IMR-90 (cell line): ENCODE data around the gene OTOG. TPM values are rescaled to one million over a fixed set of nuclear protein-coding genes. Genes with fewer than 3 reads are reported as not detected.

Experiments used
- ATAC-seq: fragments of 200-7000 bp; cut with Tn5 transposase; 2 replicates; pipeline ENCODE4 v1.9.1; 2020; ENCODE audit warnings: low read depth, mild to moderate bottlenecking, moderate library complexity
- BruUV-seq: library from RNA; stranded (reverse); fragments of 400-500 nt; replicated peaks from 2 replicates; lab custom pipeline; 2021; lab: Mats Ljungman, UMichigan
- CTCF ChIA-PET: fragments of 300-600 bp; formaldehyde crosslinking; extraction: SDS; loops from one replicate; lab custom pipeline; 2021; ENCODE audit warnings: antibody characterized with exemption; lab: Yijun Ruan, JAX
- POLR2A ChIA-PET: fragments of 300-600 bp; sonication (Branson Sonifier 250); formaldehyde crosslinking; loops from one replicate; lab custom pipeline; 2022; ENCODE audit warnings: antibody characterized with exemption; ENCODE audit not compliant: unreplicated experiment; lab: Charles Lee
- DNase-seq: peaks from one replicate; pipeline ENCODE4 v3.0.0; 2013
- H2AFZ ChIP-seq: replicated peaks from 2 replicates; pipeline ENCODE3; 2013; ENCODE audit warnings: low read length, mild to moderate bottlenecking; ENCODE audit not compliant: poor library complexity
- H2AK5ac ChIP-seq: 2 replicates; pipeline ENCODE4 v1.6.1; 2013; ENCODE audit warnings: low read depth, low read length, inconsistent platforms
- H2AK9ac ChIP-seq: replicated peaks from 2 replicates; pipeline ENCODE3; 2013; ENCODE audit warnings: mild to moderate bottlenecking, low read depth, low read length, moderate library complexity; ENCODE audit not compliant: poor library complexity
- H2BK120ac ChIP-seq: 2 replicates; pipeline ENCODE4 v1.6.1; 2013; ENCODE audit warnings: low read depth, low read length, inconsistent platforms
- H2BK15ac ChIP-seq: 3 replicates; pipeline ENCODE4 v1.6.1; 2013; ENCODE audit warnings: low read depth, low read length, inconsistent platforms
- H2BK20ac ChIP-seq: 2 replicates; pipeline ENCODE4 v1.6.1; 2013; ENCODE audit warnings: low read depth, mild to moderate bottlenecking, inconsistent platforms, low read length, moderate library complexity
- H2BK5ac ChIP-seq: 2 replicates; pipeline ENCODE4 v1.6.1; 2013; ENCODE audit warnings: mild to moderate bottlenecking, low read depth, low read length, inconsistent platforms; ENCODE audit not compliant: poor library complexity, severe bottlenecking
- H3K14ac ChIP-seq: replicated peaks from 2 replicates; pipeline ENCODE4 v1.6.1; 2013; ENCODE audit warnings: low read depth, low read length, inconsistent platforms
- H3K18ac ChIP-seq: 2 replicates; pipeline ENCODE4 v1.6.1; 2013; ENCODE audit warnings: low read depth, low read length, control low read depth
- H3K23ac ChIP-seq: 2 replicates; pipeline ENCODE4 v1.6.1; 2013; ENCODE audit warnings: low read depth, low read length, inconsistent platforms
- H3K27ac ChIP-seq: 2 replicates; pipeline ENCODE4 v1.5.1; 2013; ENCODE audit warnings: mild to moderate bottlenecking, control low read depth, low read length; ENCODE audit not compliant: insufficient read depth
- H3K27me3 ChIP-seq: 2 replicates; pipeline ENCODE4 v1.6.1; 2013; ENCODE audit warnings: low read length; ENCODE audit not compliant: control insufficient read depth, insufficient read depth
- H3K36me3 ChIP-seq: 2 replicates; pipeline ENCODE4 v1.6.1; 2013; ENCODE audit warnings: low read length, mixed read lengths; ENCODE audit not compliant: control insufficient read depth, insufficient read depth
- H3K4ac ChIP-seq: 2 replicates; pipeline ENCODE4 v1.6.1; 2013; ENCODE audit warnings: low read depth, low read length, inconsistent platforms
- H3K4me1 ChIP-seq: 2 replicates; pipeline ENCODE4 v1.6.1; 2013; ENCODE audit warnings: low read length, mixed read lengths; ENCODE audit not compliant: control insufficient read depth, insufficient read depth
- H3K4me2 ChIP-seq: 2 replicates; pipeline ENCODE4 v1.6.1; 2013; ENCODE audit warnings: low read depth, mild to moderate bottlenecking, control low read depth, low read length, moderate library complexity
- H3K4me3 ChIP-seq: 2 replicates; pipeline ENCODE4 v1.5.1; 2013; ENCODE audit warnings: low read depth, mild to moderate bottlenecking, control low read depth, low read length, moderate library complexity; ENCODE audit not compliant: insufficient read depth
- H3K56ac ChIP-seq: 2 replicates; pipeline ENCODE4 v1.6.1; 2013; ENCODE audit warnings: low read length, inconsistent platforms; ENCODE audit not compliant: insufficient read depth; ENCODE audit errors: extremely low read depth
- H3K79me1 ChIP-seq, 2 experiments: 2 replicates each; pipeline ENCODE4 v1.6.1; 2013; ENCODE audit warnings: low read length in 2 of 2, inconsistent platforms in 1 of 2, low read depth in 1 of 2
- H3K9ac ChIP-seq: 2 replicates; pipeline ENCODE4 v1.6.1; 2013; ENCODE audit warnings: low read depth, low read length, control low read depth
- H3K9me1 ChIP-seq: 2 replicates; pipeline ENCODE4 v1.6.1; 2013; ENCODE audit warnings: low read length, inconsistent platforms; ENCODE audit not compliant: insufficient read depth
- H3K9me3 ChIP-seq: 2 replicates; pipeline ENCODE4 v1.6.1; 2013; ENCODE audit warnings: low read length; ENCODE audit not compliant: control insufficient read depth, insufficient read depth
- H4K20me1 ChIP-seq: 2 replicates; pipeline ENCODE4 v1.6.1; 2013; ENCODE audit warnings: low read length, inconsistent platforms; ENCODE audit not compliant: insufficient read depth
- H4K5ac ChIP-seq: 2 replicates; pipeline ENCODE4 v1.6.1; 2013; ENCODE audit warnings: mild to moderate bottlenecking, low read depth, low read length, control low read depth
- H4K8ac ChIP-seq, 2 experiments: 2 replicates each; pipeline ENCODE4 v1.6.1; 2013; ENCODE audit warnings: low read depth in 2 of 2, low read length in 2 of 2, control low read depth in 1 of 2, inconsistent platforms in 1 of 2
- H4K91ac ChIP-seq: 2 replicates; pipeline ENCODE4 v1.6.1; 2013; ENCODE audit warnings: low read depth, low read length, inconsistent platforms; ENCODE audit not compliant: insufficient read depth
- CHD1 ChIP-seq: IDR thresholded peaks from 2 replicates; pipeline ENCODE4 v1.6.1; 2012; ENCODE audit warnings: low read depth, low read length, improper control_type of control experiment
- WGBS, 2 experiments: methylation state at CpG; one replicate each; pipeline versions ENCODE4 v1.1.5 to v1.1.7; 2013; ENCODE audit warnings: missing lambda C conversion rate in 2 of 2; ENCODE audit not compliant: insufficient read length in 1 of 2; ENCODE audit errors: extremely low coverage in 2 of 2; 5-methylcytosine and 5-hydroxymethylcytosine counted together
- dilution Hi-C: fragments of 300-500 bp; cut with HindIII; formaldehyde crosslinking; loops from one replicate; pipeline ENCODE4 v1.14.3; 2018; ENCODE audit warnings: low sequenced_read_pairs; ENCODE audit not compliant: unreplicated experiment
- in situ Hi-C: fragments of 300-500 bp; cut with MboI; formaldehyde crosslinking; loops from 3 replicates; pipeline ENCODE4 v1.14.3; 2019; ENCODE audit warnings: low sequenced_read_pairs, inconsistent platforms, mixed read lengths
- intact Hi-C: fragments of 100-400 bp; cut with micrococcal nuclease; formaldehyde crosslinking; loops from 2 replicates; pipeline ENCODE4 v1.10.0; 2022
- polyA plus RNA-seq, 3 experiments: library from polyadenylated mRNA; depleted of rRNA; stranded (reverse); fragments of >200 nt; gene quantifications; 2 replicates each; pipeline ENCODE4 v1.2.3, GENCODE V29; 2012; ENCODE audit warnings: low replicate concordance in 1 of 3
- total RNA-seq: library from RNA; depleted of rRNA; stranded (reverse); fragments of >200 nt; gene quantifications from 2 replicates; pipeline ENCODE4 v1.2.3, GENCODE V29; 2012
- TF ChIP-seq, protein P1 (sequence below): fragments of 150-350 bp; IDR thresholded peaks from 2 replicates; pipeline ENCODE4 v1.6.1; 2016; ENCODE audit warnings: low read depth, mild to moderate bottlenecking, low read length, moderate library complexity, borderline replicate concordance

Gene OTOG
- total and polyA plus RNA-seq, 2 of the 4 experiments (the other 2 are of a cell fraction), result not detected

DNA sequence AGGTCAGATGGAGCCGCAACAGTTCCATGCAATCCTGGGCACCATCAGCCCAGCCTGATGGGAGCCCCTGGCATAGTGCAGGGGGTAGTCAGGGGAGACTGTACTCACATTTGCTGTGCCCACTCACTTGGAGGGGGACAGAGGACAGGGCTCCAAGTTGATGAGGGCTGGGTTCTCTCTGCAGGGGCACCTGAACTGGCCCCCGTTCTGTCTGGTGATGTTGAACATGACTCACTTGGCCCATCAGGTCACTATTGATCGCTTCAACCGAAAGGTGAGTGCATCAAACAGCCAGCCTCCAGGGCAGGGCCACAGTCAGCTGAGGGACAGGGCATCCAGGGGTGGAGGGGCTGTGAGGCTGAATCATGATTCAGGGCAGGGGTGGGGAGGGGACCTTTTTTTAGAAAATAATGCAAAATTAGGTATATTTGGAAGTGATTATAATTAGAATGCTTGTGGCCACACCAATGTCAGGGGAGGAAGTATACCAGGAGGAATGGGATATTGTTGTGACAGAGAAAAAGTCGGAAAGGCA is 66.4 kb downstream of the OTOG start:
- intact Hi-C loops, result no loop called here
- ChIA-PET POLR2A (no interaction called here), CTCF (no interaction called here)
- Histone ChIP-seq H2BK5ac (no peak overlapping the region), H3K4me2 (no peak overlapping the region), H2AFZ (no peak overlapping the region), H3K9me1 (no peaks in the 10 kb centered on the region), H2AK9ac (no peak overlapping the region), H3K27ac (no peak overlapping the region), H4K8ac (no peak overlapping the region), H3K9ac (no peak overlapping the region), H2BK120ac (no peak overlapping the region), H4K20me1 (no peaks in the 10 kb centered on the region), H3K9me3 (no peaks in the 10 kb centered on the region), H3K4me3 (no peak overlapping the region), H3K79me1 (no peaks in the 10 kb centered on the region), H3K36me3 (no peaks in the 10 kb centered on the region), H3K4me1 (no peaks in the 10 kb centered on the region), H2BK20ac (no peak overlapping the region), H2AK5ac (no peak overlapping the region), H4K5ac (no peak overlapping the region), H3K4ac (no peak overlapping the region), H2BK15ac (no peak overlapping the region), H3K23ac (no peak overlapping the region), H4K91ac (no peak overlapping the region), H3K18ac (no peak overlapping the region), H3K14ac (no peak overlapping the region), H3K27me3 (no peaks in the 10 kb centered on the region), H3K56ac (no peak overlapping the region)
- ATAC-seq (no peak), DNase-seq (no peak)
- TF ChIP-seq CHD1, result no peak
- TF ChIP-seq, protein P1, sequence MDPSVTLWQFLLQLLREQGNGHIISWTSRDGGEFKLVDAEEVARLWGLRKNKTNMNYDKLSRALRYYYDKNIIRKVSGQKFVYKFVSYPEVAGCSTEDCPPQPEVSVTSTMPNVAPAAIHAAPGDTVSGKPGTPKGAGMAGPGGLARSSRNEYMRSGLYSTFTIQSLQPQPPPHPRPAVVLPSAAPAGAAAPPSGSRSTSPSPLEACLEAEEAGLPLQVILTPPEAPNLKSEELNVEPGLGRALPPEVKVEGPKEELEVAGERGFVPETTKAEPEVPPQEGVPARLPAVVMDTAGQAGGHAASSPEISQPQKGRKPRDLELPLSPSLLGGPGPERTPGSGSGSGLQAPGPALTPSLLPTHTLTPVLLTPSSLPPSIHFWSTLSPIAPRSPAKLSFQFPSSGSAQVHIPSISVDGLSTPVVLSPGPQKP, result no peak
- dilution Hi-C loops, result no loop called here
- in situ Hi-C loops, result no loop called here
- WGBS, 2 experiments, result 52% methylated on average over 3 of the region's 5 CpGs; no CpG with 5 or more reads in 1 of the 2 experiments
- no TSS peak for BruUV-seq
